Esophagus muscularis mucosa (tissue), 4 donors: Measurements from ENCODE around the gene PRKN. TPM values are rescaled to one million over a fixed set of nuclear protein-coding genes. Genes with fewer than 3 reads are reported as not detected.

ENCODE experiments used
- DNase-seq: peaks from one replicate; pipeline ENCODE4 v3.0.0-alpha.2; 2017; ENCODE audit errors: extremely low spot score
- H3K27ac ChIP-seq, 4 donors: fragments of 200-600 bp; sonication (generic); replicated peaks in 1 of 4; 1 replicate in 3 of 4; 2 replicates in 1 of 4; pipeline ENCODE4 v1.5.1; 2016 to 2019; ENCODE audit warnings: mild to moderate bottlenecking in 1 of 4
- H3K27me3 ChIP-seq, 4 donors: fragments of 200-600 bp; sonication (generic); one replicate each; pipeline versions ENCODE4 v1.5.1 to v1.6.0; 2016 to 2019
- H3K36me3 ChIP-seq, 4 donors: fragments of 200-600 bp; sonication (generic); one replicate each; pipeline ENCODE4 v1.5.1; 2016 to 2019
- H3K4me1 ChIP-seq, 4 donors: fragments of 200-600 bp; sonication (generic); one replicate each; pipeline ENCODE4 v1.5.1; 2016 to 2019
- H3K4me3 ChIP-seq, 4 donors: fragments of 200-600 bp; sonication (generic); 1 replicate in 2 of 4; 2 replicates in 2 of 4; pipeline ENCODE4 v1.5.1; 2016 to 2019; ENCODE audit warnings: mild to moderate bottlenecking in 4 of 4, moderate library complexity in 1 of 4
- H3K9me3 ChIP-seq, 4 donors: fragments of 200-600 bp; sonication (generic); 1 replicate in 3 of 4; 2 replicates in 1 of 4; pipeline ENCODE4 v1.5.1; 2016 to 2019
- CTCF ChIP-seq, 3 experiments: fragments of 200-600 bp in 2 of 3; fragments of 450-650 bp in 1 of 3; sonication (generic) in 2 of 3; IDR thresholded peaks; one replicate each; pipeline ENCODE4 v1.5.1; 2017 to 2019; ENCODE audit warnings: antibody characterized with exemption in 3 of 3, mild to moderate bottlenecking in 2 of 3, moderate library complexity in 1 of 3
- EP300 ChIP-seq: sonication (generic); formaldehyde crosslinking; IDR thresholded peaks from one replicate; pipeline ENCODE4 v1.6.1; 2017; ENCODE audit warnings: antibody characterized with exemption
- POLR2A ChIP-seq: fragments of 450-650 bp; IDR thresholded peaks from one replicate; pipeline ENCODE4 v1.6.1; 2017; ENCODE audit warnings: antibody characterized with exemption, moderate library complexity, mild to moderate bottlenecking, low read depth
- POLR2AphosphoS5 ChIP-seq, 2 donors: sonication (generic); formaldehyde crosslinking; IDR thresholded peaks; one replicate each; pipeline ENCODE4 v1.6.1; 2017; ENCODE audit warnings: antibody characterized with exemption in 2 of 2
- WGBS: methylation state at CpG from one replicate; pipeline ENCODE4 v1.1.5; 2018; 5-methylcytosine and 5-hydroxymethylcytosine counted together
- intact Hi-C: fragments of 100-400 bp; cut with DNase I; formaldehyde crosslinking; loops from one replicate; pipeline ENCODE4 v1.15.1; 2023
- total RNA-seq, 4 donors: library from RNA; depleted of rRNA; stranded (reverse); fragments of >200 nt; gene quantifications; one replicate each; pipeline versions ENCODE4 v1.1.0 to v1.2.1, GENCODE V29; 2016

Gene PRKN
- total RNA-seq, 4 donors from 2014 or later: 9.6 to 14.5 (median 10.8) TPM

GRCh38 chr6:161918628-161919205, 808.8 kb downstream of the PRKN start:
- 90% methylated on average over 15 of the region's 15 CpGs for WGBS
- no peaks in the 10 kb centered on the region for H3K36me3 ChIP-seq
- TF ChIP-seq EP300: no peak

GRCh38 chr6:161918109-161918531, 809.4 kb downstream of the PRKN start:
- no peak overlapping the region for H3K27ac ChIP-seq
- no peaks in the 10 kb centered on the region for H3K36me3 ChIP-seq
- 82% methylated on average over 6 of the region's 6 CpGs for WGBS
- intact Hi-C loops: no loop called here
- peaks cover 0 to 11% (median 2%) of the 10 kb centered on the region in 4 donors for H3K4me1 ChIP-seq
- TF ChIP-seq CTCF (IDR thresholded peaks at IDR 0.05): no peak
- TF ChIP-seq POLR2A: no peak
- H3K9me3 ChIP-seq: no peaks in the 10 kb centered on the region
- no peaks in the 10 kb centered on the region for H3K27me3 ChIP-seq
- DNase-seq: no peak
- H3K4me3 ChIP-seq: no peak overlapping the region

More at GRCh38 chr6:161918628-161919205, 808.8 kb downstream of the PRKN start:
- intact Hi-C loops: no loop called here
- H3K4me1 ChIP-seq: peaks cover 0 to 11% (median 2%) of the 10 kb centered on the region in 4 donors
- no peaks in the 10 kb centered on the region for H3K9me3 ChIP-seq
- no peak for DNase-seq
- no peaks in the 10 kb centered on the region for H3K27me3 ChIP-seq
- H3K4me3 ChIP-seq: no peak overlapping the region
- no peak overlapping the region for H3K27ac ChIP-seq

GRCh38 chr6:161917645-161918044, 809.9 kb downstream of the PRKN start:
- no peak for DNase-seq
- Histone ChIP-seq H3K4me1 (peaks cover 0 to 6% (median 1%) of the 10 kb centered on the region in 4 donors), H3K36me3 (no peaks in the 10 kb centered on the region), H3K27me3 (no peaks in the 10 kb centered on the region), H3K27ac (no peak overlapping the region), H3K9me3 (no peaks in the 10 kb centered on the region), H3K4me3 (no peak overlapping the region)
- intact Hi-C loops: no loop called here
- WGBS: 78% methylated on average over 4 of the region's 4 CpGs
- TF ChIP-seq POLR2A (no peak), CTCF (IDR thresholded peaks at IDR 0.05) (no peak), POLR2AphosphoS5 (IDR thresholded peaks at IDR 0.05) (no peak), EP300 (no peak)

- H3K4me1 ChIP-seq: no peaks in the 10 kb centered on the region
- no peak overlapping the region for H3K27ac ChIP-seq
- no peaks in the 10 kb centered on the region for H3K27me3 ChIP-seq
- 84% methylated on average over 4 of the region's 4 CpGs for WGBS
- intact Hi-C loops: no loop called here
- H3K36me3 ChIP-seq: no peaks in the 10 kb centered on the region
- H3K9me3 ChIP-seq: no peaks in the 10 kb centered on the region
- no peak for DNase-seq
- TF ChIP-seq POLR2A (no peak), EP300 (no peak)
- no peak overlapping the region for H3K4me3 ChIP-seq
These were observed 812.1 kb downstream of the PRKN start for GRCh38 chr6:161915456-161915964.

- Histone ChIP-seq H3K9me3 (no peaks in the 10 kb centered on the region), H3K4me1 (no peaks in the 10 kb centered on the region), H3K4me3 (no peak overlapping the region), H3K36me3 (no peaks in the 10 kb centered on the region), H3K27me3 (no peaks in the 10 kb centered on the region), H3K27ac (no peak overlapping the region)
- TF ChIP-seq CTCF (IDR thresholded peaks at IDR 0.05) (no peak), POLR2AphosphoS5 (IDR thresholded peaks at IDR 0.05) (no peak), POLR2A (no peak), EP300 (no peak)
- WGBS: 78% methylated on average over 7 of the region's 7 CpGs
- DNase-seq: no peak
- intact Hi-C loops: no loop called here
These were observed 818.7 kb downstream of the PRKN start for GRCh38 chr6:161908872-161909271.

GRCh38 chr6:161906571-161906970, 821.0 kb downstream of the PRKN start:
- TF ChIP-seq POLR2A (no peak), EP300 (no peak), CTCF (IDR thresholded peaks at IDR 0.05) (no peak), POLR2AphosphoS5 (IDR thresholded peaks at IDR 0.05) (no peak)
- DNase-seq: no peak
- intact Hi-C loops: no loop called here
- H3K4me3 ChIP-seq: no peak overlapping the region
- no peaks in the 10 kb centered on the region for H3K27me3 ChIP-seq
- no peaks in the 10 kb centered on the region for H3K4me1 ChIP-seq
- H3K27ac ChIP-seq: no peak overlapping the region
- no peaks in the 10 kb centered on the region for H3K36me3 ChIP-seq
- H3K9me3 ChIP-seq: no peaks in the 10 kb centered on the region
- WGBS: 96% methylated on average over 5 of the region's 5 CpGs
